Measurements from ENCODE around the gene DPYSL3.

- TF ChIP-seq CTCF (IDR thresholded peaks at IDR 0.05) (no peak), POLR2A (IDR thresholded peaks at IDR 0.05) (no peak), EP300 (IDR thresholded peaks at IDR 0.05) (no peak)
Observed at GRCh38 chr5:147441191-147441695, 68.6 kb downstream of the DPYSL3 start.

Measured in gastroesophageal sphincter (tissue), 3 donors.